Transverse colon (tissue), 4 donors: ENCODE data around the gene SRP68. TPM values are rescaled to one million over a fixed set of nuclear protein-coding genes. Genes with fewer than 3 reads are reported as not detected.

Experiments used
- DNase-seq: peaks from one replicate; pipeline ENCODE4 v3.0.0-alpha.2; 2019
- H3K27ac ChIP-seq, 4 donors: fragments of 200-600 bp; sonication (generic); 2 replicates each; pipeline ENCODE4 v1.5.1; 2016 to 2018; ENCODE audit warnings: inconsistent platforms in 4 of 4
- H3K27me3 ChIP-seq: fragments of 200-600 bp; sonication (generic); 2 replicates; pipeline ENCODE4 v1.5.1; 2017; ENCODE audit warnings: inconsistent platforms
- H3K36me3 ChIP-seq, 4 donors: fragments of 200-600 bp; sonication (generic); 2 replicates each; pipeline ENCODE4 v1.5.1; 2017 to 2019; ENCODE audit warnings: inconsistent platforms in 4 of 4
- H3K4me1 ChIP-seq, 4 donors: fragments of 200-600 bp; sonication (generic); 2 replicates each; pipeline ENCODE4 v1.5.1; 2017 to 2020; ENCODE audit warnings: inconsistent platforms in 4 of 4
- H3K4me3 ChIP-seq, 4 donors: fragments of 200-600 bp; sonication (generic); 1 replicate in 1 of 4; 2 replicates in 3 of 4; pipeline versions ENCODE4 v1.5.1 to v1.6.1; 2017 to 2019; ENCODE audit warnings: inconsistent platforms in 4 of 4
- H3K9me3 ChIP-seq, 2 donors: fragments of 200-600 bp; sonication (generic); 2 replicates each; pipeline ENCODE4 v1.5.1; 2017 to 2019; ENCODE audit warnings: inconsistent platforms in 2 of 2
- EP300 ChIP-seq: sonication (generic); formaldehyde crosslinking; IDR thresholded peaks from one replicate; pipeline ENCODE4 v1.6.1; 2017; ENCODE audit warnings: antibody characterized with exemption, low read depth
- POLR2A ChIP-seq: fragments of 450-650 bp; IDR thresholded peaks from one replicate; pipeline ENCODE4 v1.6.1; 2016; ENCODE audit warnings: antibody characterized with exemption, mild to moderate bottlenecking, moderate library complexity
- POLR2AphosphoS5 ChIP-seq, 3 donors: sonication (generic); formaldehyde crosslinking; IDR thresholded peaks; one replicate each; pipeline ENCODE4 v1.6.1; 2016; ENCODE audit warnings: antibody characterized with exemption in 3 of 3
- WGBS, 2 donors: methylation state at CpG; one replicate each; pipeline ENCODE4 v1.1.5; 2018; ENCODE audit warnings: low coverage in 1 of 2; 5-methylcytosine and 5-hydroxymethylcytosine counted together
- in situ Hi-C, 4 donors: fragments of 200-750 bp; cut with MboI; loops; one replicate each; pipeline versions ENCODE4 v1.15.0 to v1.15.1; 2017; ENCODE audit warnings: low sequenced_read_pairs in 3 of 4, low pct_ligation_motif_present in 1 of 4, low pct_unique_long_range_greater_than_20kb in 1 of 4
- intact Hi-C: fragments of 100-400 bp; cut with DNase I; formaldehyde crosslinking; loops from one replicate; pipeline ENCODE4 v1.15.1; 2023; ENCODE audit warnings: low total_unique reads
- total RNA-seq, 4 donors: library from RNA; depleted of rRNA; stranded (reverse); fragments of >200 nt; gene quantifications; one replicate each; pipeline ENCODE4 v1.1.0, GENCODE V29; 2016
- TF ChIP-seq, protein P1 (sequence below), 5 experiments: fragments of 200-600 bp in 3 of 5; fragments of 450-650 bp in 2 of 5; sonication (generic) in 3 of 5; IDR thresholded peaks; 1 replicate in 2 of 5; 2 replicates in 3 of 5; pipeline ENCODE4 v1.5.1; 2016 to 2017; ENCODE audit warnings: antibody characterized with exemption in 5 of 5, inconsistent platforms in 3 of 5, mild to moderate bottlenecking in 2 of 5, moderate library complexity in 1 of 5

The SRP68 gene
- total RNA-seq, 4 donors from 2014 or later: 11.6 to 44.8 (median 30.4) TPM

DNA sequence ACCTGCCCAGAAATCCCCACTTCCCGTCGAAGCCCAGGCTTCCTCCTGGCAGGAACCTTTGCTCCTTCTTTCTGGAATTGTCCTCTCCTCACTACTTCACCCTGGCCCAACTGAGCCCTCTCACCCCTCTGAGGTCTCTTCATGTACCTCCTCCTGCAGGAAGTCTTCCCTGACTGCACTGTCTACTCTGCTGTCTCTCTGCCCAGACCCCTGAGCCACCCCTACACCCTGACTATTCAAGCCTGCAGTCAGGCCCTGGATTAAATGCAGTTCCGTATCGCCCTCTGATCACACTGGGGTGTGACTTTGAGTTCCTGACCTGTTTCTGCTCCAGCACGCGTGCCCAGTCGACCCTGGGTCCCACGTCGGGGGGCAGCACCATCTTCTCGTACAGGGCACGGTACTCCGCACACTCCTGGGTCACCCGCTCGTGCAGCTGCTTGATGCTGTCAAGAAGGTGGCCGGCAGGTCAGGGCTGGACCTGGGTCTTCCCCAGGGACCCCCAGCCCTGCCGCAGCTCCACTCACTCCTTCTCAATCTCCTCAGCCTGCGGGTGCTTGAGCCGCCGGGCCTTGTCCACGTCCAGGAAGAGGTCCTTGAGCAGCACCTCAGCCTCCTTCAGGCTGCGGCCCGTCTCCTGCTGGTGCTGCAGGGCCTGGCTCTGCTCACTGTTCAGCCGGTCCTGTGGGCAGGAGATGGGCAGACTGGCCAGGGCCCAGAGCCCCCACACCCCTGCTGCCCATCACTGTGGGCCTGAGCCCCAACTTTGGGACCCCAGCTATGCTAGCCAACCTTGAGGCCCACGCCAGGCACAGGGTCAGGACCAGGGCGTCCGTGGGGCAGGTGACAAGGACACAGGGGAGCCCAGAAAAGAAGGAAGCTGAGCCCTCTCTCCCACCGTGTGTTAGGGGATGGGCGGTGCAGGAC is 49.1 kb downstream of the SRP68 start:
- intact Hi-C loops (no loop called here), in situ Hi-C loops (loop anchor here in 2 of 4 donors (25.0 kb wide), 1 partner anchor 264 kb away; no protein-coding TSS in a partner anchor)
- no peak for DNase-seq
- Histone ChIP-seq H3K4me1 (peaks cover 0 to 24% (median 12%) of the 10 kb centered on the region in 4 donors), H3K4me3 (no peak overlapping the region), H3K36me3 (no peaks in the 10 kb centered on the region), H3K27ac (no peak overlapping the region), H3K27me3 (no peaks in the 10 kb centered on the region), H3K9me3 (no peaks in the 10 kb centered on the region)
- TF ChIP-seq, protein P1, sequence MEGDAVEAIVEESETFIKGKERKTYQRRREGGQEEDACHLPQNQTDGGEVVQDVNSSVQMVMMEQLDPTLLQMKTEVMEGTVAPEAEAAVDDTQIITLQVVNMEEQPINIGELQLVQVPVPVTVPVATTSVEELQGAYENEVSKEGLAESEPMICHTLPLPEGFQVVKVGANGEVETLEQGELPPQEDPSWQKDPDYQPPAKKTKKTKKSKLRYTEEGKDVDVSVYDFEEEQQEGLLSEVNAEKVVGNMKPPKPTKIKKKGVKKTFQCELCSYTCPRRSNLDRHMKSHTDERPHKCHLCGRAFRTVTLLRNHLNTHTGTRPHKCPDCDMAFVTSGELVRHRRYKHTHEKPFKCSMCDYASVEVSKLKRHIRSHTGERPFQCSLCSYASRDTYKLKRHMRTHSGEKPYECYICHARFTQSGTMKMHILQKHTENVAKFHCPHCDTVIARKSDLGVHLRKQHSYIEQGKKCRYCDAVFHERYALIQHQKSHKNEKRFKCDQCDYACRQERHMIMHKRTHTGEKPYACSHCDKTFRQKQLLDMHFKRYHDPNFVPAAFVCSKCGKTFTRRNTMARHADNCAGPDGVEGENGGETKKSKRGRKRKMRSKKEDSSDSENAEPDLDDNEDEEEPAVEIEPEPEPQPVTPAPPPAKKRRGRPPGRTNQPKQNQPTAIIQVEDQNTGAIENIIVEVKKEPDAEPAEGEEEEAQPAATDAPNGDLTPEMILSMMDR (IDR thresholded peaks at IDR 0.05): no peak
- TF ChIP-seq EP300 (no peak), POLR2AphosphoS5 (IDR thresholded peaks at IDR 0.05) (no peak), POLR2A (no peak)
- 89 to 95% methylated on average over 7 to 22 of the region's 28 CpGs for WGBS, 2 donors

- no peaks in the 10 kb centered on the region for H3K9me3 ChIP-seq
- H3K4me3 ChIP-seq: no peak overlapping the region
- DNase-seq: no peak
- no peak overlapping the region for H3K27ac ChIP-seq
- TF ChIP-seq POLR2A (no peak), EP300 (no peak), POLR2AphosphoS5 (IDR thresholded peaks at IDR 0.05) (no peak)
- TF ChIP-seq, protein P1 (IDR thresholded peaks at IDR 0.05): no peak
- H3K36me3 ChIP-seq: no peaks in the 10 kb centered on the region
- H3K27me3 ChIP-seq: no peaks in the 10 kb centered on the region
- 95% methylated on average over 17 of the region's 24 CpGs; no CpG with 5 or more reads in 1 of the 2 donors for WGBS, 2 donors
- H3K4me1 ChIP-seq: peaks cover 0 to 15% (median 7%) of the 10 kb centered on the region in 4 donors
- in situ Hi-C loops: loop anchor here in 2 of 4 donors (25.0 kb wide), 1 partner anchor 265 kb away; no protein-coding TSS in a partner anchor
- intact Hi-C loops: no loop called here
These were observed 50.0 kb downstream of the SRP68 start for GRCh38 chr17:76022285-76022684.

DNA sequence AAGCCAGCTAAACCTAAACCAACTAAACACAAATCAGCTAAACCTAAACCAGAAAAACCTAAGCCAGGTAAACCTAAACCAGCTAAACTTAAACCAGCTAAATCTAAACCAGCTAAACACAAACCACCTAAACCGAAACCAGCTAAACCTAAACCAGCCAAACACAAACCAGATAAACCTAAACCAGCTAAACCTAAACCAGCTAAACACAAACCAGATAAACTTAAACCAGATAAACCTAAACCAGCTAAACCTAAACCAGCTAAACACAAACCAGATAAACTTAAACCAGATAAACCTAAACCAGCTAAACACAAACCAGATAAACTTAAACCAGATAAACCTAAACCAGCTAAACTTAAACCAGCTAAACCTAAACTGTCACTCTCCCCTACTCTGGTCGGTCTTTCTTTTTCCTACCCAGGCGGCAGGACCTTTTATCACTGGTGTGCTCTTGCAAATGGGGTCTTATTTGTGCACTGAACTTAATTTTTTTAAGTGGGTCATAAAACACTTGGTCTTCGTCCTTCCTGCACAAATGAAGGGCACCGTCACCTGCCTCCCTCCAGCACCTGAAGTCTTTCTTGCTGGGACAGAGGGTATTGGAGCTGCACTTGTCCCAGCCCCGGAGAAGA is 52.4 kb downstream of the SRP68 start:
- Histone ChIP-seq H3K9me3 (no peaks in the 10 kb centered on the region), H3K36me3 (no peaks in the 10 kb centered on the region), H3K4me1 (no peaks in the 10 kb centered on the region), H3K27ac (no peak overlapping the region), H3K27me3 (no peaks in the 10 kb centered on the region), H3K4me3 (no peak overlapping the region)
- in situ Hi-C loops: loop anchor here in 3 of 4 donors (10.0 to 25.0 kb wide), 2 partner anchors 265 to 267 kb away; no protein-coding TSS in a partner anchor
- no peak for DNase-seq
- WGBS, 2 donors: 83 to 85% methylated on average over 4 to 6 of the region's 6 CpGs
- TF ChIP-seq POLR2AphosphoS5 (IDR thresholded peaks at IDR 0.05): no peak
- no peak for TF ChIP-seq EP300
- TF ChIP-seq, protein P1 (IDR thresholded peaks at IDR 0.05): no peak
- no peak for TF ChIP-seq POLR2A
- intact Hi-C loops: loop anchor here (10.0 kb wide), 1 partner anchor 55 kb away; the partner anchor contains the start of genes GALR2, SRP68 and ZACN

DNA sequence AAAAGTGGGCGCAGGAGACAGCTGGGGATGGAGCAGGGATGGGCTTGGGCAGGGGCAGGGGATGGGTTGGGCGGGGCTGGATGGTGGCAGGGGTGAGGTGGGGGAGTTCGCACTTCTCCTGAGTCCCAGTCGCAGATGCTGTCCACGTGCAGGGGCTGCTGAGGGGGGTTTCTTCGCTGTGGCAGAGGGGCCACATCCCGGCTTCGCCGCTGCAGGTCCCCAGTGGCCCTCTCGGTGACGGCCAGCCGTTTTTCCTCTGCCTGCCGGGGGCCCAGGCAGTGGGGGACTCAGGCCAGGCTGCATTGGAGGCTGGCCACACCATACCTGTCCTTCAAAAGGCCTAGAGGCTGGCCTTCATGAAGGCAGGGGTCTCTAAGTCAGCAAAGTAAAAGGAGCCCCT is 53.5 kb downstream of the SRP68 start:
- WGBS, 2 donors: 80% methylated on average over 7 of the region's 13 CpGs; no CpG with 5 or more reads in 1 of the 2 donors

More for the DNA sequence above, 53.5 kb downstream of the SRP68 start:
- in situ Hi-C loops (loop anchor here in 3 of 4 donors (10.0 to 25.0 kb wide), 2 partner anchors 266 to 268 kb away; no protein-coding TSS in a partner anchor), intact Hi-C loops (loop anchor here (10.0 kb wide), 1 partner anchor 56 kb away; the partner anchor contains the start of genes GALR2, SRP68 and ZACN)
- H3K36me3 ChIP-seq: no peaks in the 10 kb centered on the region
- no peaks in the 10 kb centered on the region for H3K9me3 ChIP-seq
- no peak overlapping the region for H3K4me3 ChIP-seq
- peaks cover 0 to 7% (median 3%) of the 10 kb centered on the region in 4 donors for H3K4me1 ChIP-seq
- no peak overlapping the region for H3K27ac ChIP-seq
- no peaks in the 10 kb centered on the region for H3K27me3 ChIP-seq
- no peak for DNase-seq
- TF ChIP-seq POLR2A (no peak), EP300 (no peak), POLR2AphosphoS5 (IDR thresholded peaks at IDR 0.05) (no peak)
- TF ChIP-seq, protein P1 (IDR thresholded peaks at IDR 0.05): no peak
